ENCODE measurements around the gene BPIFA1.
A peak's percentile ranks its signal among the peaks of the same experiment; 100 is the strongest.

Gene BPIFA1

GRCh38 chr20:33240923-33241322, 5.1 kb downstream of the BPIFA1 start:
- no peak for DNase-seq

GRCh38 chr20:33242319-33243100, 6.7 kb downstream of the BPIFA1 start:
- DNase-seq, result no peak

- no peak for DNase-seq
Observed at GRCh38 chr20:33246077-33246476, 10.3 kb downstream of the BPIFA1 start.

- peak; percentile 15 for DNase-seq
Observed at GRCh38 chr20:33249456-33249855, 13.7 kb downstream of the BPIFA1 start.

GRCh38 chr20:33250666-33251065, 14.9 kb downstream of the BPIFA1 start:
- DNase-seq, result peak; percentile 57

GRCh38 chr20:33251496-33251895, 15.7 kb downstream of the BPIFA1 start:
- DNase-seq, result no peak

GRCh38 chr20:33252460-33252859, 16.7 kb downstream of the BPIFA1 start:
- DNase-seq, result no peak

GRCh38 chr20:33255005-33255404, 19.2 kb downstream of the BPIFA1 start:
- no peak for DNase-seq

- no peak for DNase-seq
Observed at GRCh38 chr20:33257237-33257636, 21.4 kb downstream of the BPIFA1 start.

- DNase-seq, result no peak
Observed at GRCh38 chr20:33259371-33259770, 23.6 kb downstream of the BPIFA1 start.

GRCh38 chr20:33261465-33261864, 25.7 kb downstream of the BPIFA1 start:
- DNase-seq, result no peak

- peak; percentile 34 for DNase-seq
Observed at GRCh38 chr20:33262658-33263065, 26.9 kb downstream of the BPIFA1 start.

GRCh38 chr20:33263784-33264183, 28.0 kb downstream of the BPIFA1 start:
- DNase-seq, result no peak

GRCh38 chr20:33267701-33268100, 31.9 kb downstream of the BPIFA1 start:
- no peak for DNase-seq

GRCh38 chr20:33272155-33272873, 36.5 kb downstream of the BPIFA1 start:
- DNase-seq, result no peak

GRCh38 chr20:33273117-33273851, 37.5 kb downstream of the BPIFA1 start:
- DNase-seq, result no peak

GRCh38 chr20:33275215-33275614, 39.4 kb downstream of the BPIFA1 start:
- DNase-seq, result no peak

GRCh38 chr20:33275871-33276270, 40.1 kb downstream of the BPIFA1 start:
- no peak for DNase-seq

GRCh38 chr20:33276303-33277113, 40.7 kb downstream of the BPIFA1 start:
- no peak for DNase-seq

GRCh38 chr20:33277471-33278441, 42.0 kb downstream of the BPIFA1 start:
- DNase-seq, result peak; percentile 19

- no peak for DNase-seq
Observed at GRCh38 chr20:33278700-33279099, 42.9 kb downstream of the BPIFA1 start.

All from retina (tissue), 1 donor.